ENCODE data around the gene RIF1. TPM values are rescaled to one million over a fixed set of nuclear protein-coding genes. Genes with fewer than 3 reads are reported as not detected.

RIF1 gene
- total RNA-seq, 2 donors from 2014 or later = 22.6 to 38.2 TPM

- no peaks in the 10 kb centered on the region for H3K9me3 ChIP-seq
- intact Hi-C loops (cut with DNase I) = no loop called here
- no peaks in the 10 kb centered on the region for H3K36me3 ChIP-seq (replicated peaks in 1 of 2; ENCODE audit: insufficient read depth in 1 of 2, low read depth in 2 of 2)
- no peaks in the 10 kb centered on the region for H3K4me1 ChIP-seq
- WGBS, 2 donors = 58% methylated on average over 2 of the region's 2 CpGs
- ATAC-seq (no peak), DNase-seq (no peak)
- no peaks in the 10 kb centered on the region for H3K27me3 ChIP-seq
- TF ChIP-seq POLR2A (IDR thresholded peaks at IDR 0.05) = no peak
- TF ChIP-seq CTCF (IDR thresholded peaks at IDR 0.05) = no peak
- H3K27ac ChIP-seq = no peak overlapping the region
- H3K4me3 ChIP-seq = no peak overlapping the region
Observed at GRCh38 chr2:151391436-151391835, 18.3 kb upstream of the RIF1 start.

GRCh38 chr2:151394509-151394908 is 15.2 kb upstream of the RIF1 start:
- no peak for DNase-seq
- Histone ChIP-seq H3K4me3 (no peak overlapping the region), H3K27ac (no peak overlapping the region), H3K36me3 (replicated peaks in 1 of 2; ENCODE audit: insufficient read depth in 1 of 2, low read depth in 2 of 2) (no peaks in the 10 kb centered on the region), H3K4me1 (no peaks in the 10 kb centered on the region), H3K27me3 (no peaks in the 10 kb centered on the region), H3K9me3 (no peaks in the 10 kb centered on the region)
- TF ChIP-seq POLR2A (IDR thresholded peaks at IDR 0.05) (no peak), CTCF (IDR thresholded peaks at IDR 0.05) (no peak)
- WGBS, 2 donors = 66 to 94% methylated on average over 4 of the region's 4 CpGs
- intact Hi-C loops (cut with DNase I) = no loop called here
- ATAC-seq = no peak

- intact Hi-C loops (cut with DNase I) = no loop called here
Observed at GRCh38 chr2:151395509-151396374, 14.0 kb upstream of the RIF1 start.

GRCh38 chr2:151399981-151400380 is 9.7 kb upstream of the RIF1 start:
- H3K36me3 ChIP-seq (replicated peaks in 1 of 2; ENCODE audit: insufficient read depth in 1 of 2, low read depth in 2 of 2) = no peaks in the 10 kb centered on the region
- DNase-seq (no peak), ATAC-seq (no peak)
- no peak overlapping the region for H3K27ac ChIP-seq
- intact Hi-C loops (cut with DNase I) = no loop called here
- TF ChIP-seq CTCF (IDR thresholded peaks at IDR 0.05) = no peak
- no peak for TF ChIP-seq POLR2A (IDR thresholded peaks at IDR 0.05)
- H3K4me1 ChIP-seq = no peaks in the 10 kb centered on the region
- H3K4me3 ChIP-seq = no peak overlapping the region
- no peaks in the 10 kb centered on the region for H3K27me3 ChIP-seq
- 80 to 92% methylated on average over 1 of the region's 1 CpG for WGBS, 2 donors
- no peaks in the 10 kb centered on the region for H3K9me3 ChIP-seq

More at GRCh38 chr2:151395509-151396374, 14.0 kb upstream of the RIF1 start:
- Histone ChIP-seq H3K27me3 (no peaks in the 10 kb centered on the region), H3K9me3 (no peaks in the 10 kb centered on the region), H3K4me3 (no peak overlapping the region), H3K36me3 (replicated peaks in 1 of 2; ENCODE audit: insufficient read depth in 1 of 2, low read depth in 2 of 2) (no peaks in the 10 kb centered on the region), H3K4me1 (no peaks in the 10 kb centered on the region), H3K27ac (no peak overlapping the region)
- WGBS, 2 donors = 72 to 80% methylated on average over 4 of the region's 4 CpGs
- no peak for TF ChIP-seq CTCF (IDR thresholded peaks at IDR 0.05)
- TF ChIP-seq POLR2A (IDR thresholded peaks at IDR 0.05) = no peak
- DNase-seq (no peak), ATAC-seq (no peak)

GRCh38 chr2:151401149-151401548 is 8.6 kb upstream of the RIF1 start:
- DNase-seq = no peak
- no peak for ATAC-seq
- intact Hi-C loops (cut with DNase I) = no loop called here
- TF ChIP-seq CTCF (IDR thresholded peaks at IDR 0.05) (no peak), POLR2A (IDR thresholded peaks at IDR 0.05) (no peak)
- no peaks in the 10 kb centered on the region for H3K9me3 ChIP-seq
- no peak overlapping the region for H3K27ac ChIP-seq
- no peaks in the 10 kb centered on the region for H3K4me1 ChIP-seq
- WGBS, 2 donors = 84 to 88% methylated on average over 5 of the region's 5 CpGs
- no peak overlapping the region for H3K4me3 ChIP-seq
- no peaks in the 10 kb centered on the region for H3K36me3 ChIP-seq (replicated peaks in 1 of 2; ENCODE audit: insufficient read depth in 1 of 2, low read depth in 2 of 2)
- H3K27me3 ChIP-seq = no peaks in the 10 kb centered on the region

All from body of pancreas (tissue), 4 donors.